Lower leg skin (tissue), 3 donors: ENCODE results near the gene CACNB4.

Experiments
- CTCF ChIP-seq, 3 donors: fragments of 450-650 bp; IDR thresholded peaks; one replicate each; pipeline ENCODE4 v1.5.1; 2016; ENCODE audit warnings: antibody characterized with exemption in 3 of 3, mild to moderate bottlenecking in 3 of 3, moderate library complexity in 2 of 3
- POLR2A ChIP-seq, 2 donors: fragments of 450-650 bp; IDR thresholded peaks; one replicate each; pipeline ENCODE4 v1.6.1; 2016 to 2017; ENCODE audit warnings: antibody characterized with exemption in 2 of 2, mild to moderate bottlenecking in 1 of 2, moderate library complexity in 1 of 2

GRCh38 chr2:151984424-151985083 is 114.3 kb downstream of the CACNB4 start:
- TF ChIP-seq CTCF (IDR thresholded peaks at IDR 0.05) (no peak), POLR2A (IDR thresholded peaks at IDR 0.05) (no peak)
